ENCODE measurements around the gene BDP1.
A peak's percentile ranks its signal among the peaks of the same experiment; 100 is the strongest.

Gene BDP1

GRCh38 chr5:71456362-71456743, 902 bp downstream of the BDP1 start:
- TF ChIP-seq CTCF (IDR thresholded peaks at IDR 0.05; ENCODE audit: insufficient read depth, low read length, poor library complexity, severe bottlenecking) (no peak), EZH2phosphoT487 (conservative IDR thresholded peaks at IDR 0.05; ENCODE audit: low read length) (no peak)
- Histone ChIP-seq H3K36me3 (ENCODE audit: low read length) (peaks cover 11% of the 10 kb centered on the region), H3F3A (ENCODE audit: insufficient read depth) (peaks cover 10% of the 10 kb centered on the region; the same call in 1 of the 2 replicates), H3K27me3 (ENCODE audit: low read length) (no peaks in the 10 kb centered on the region), H3K9ac (ENCODE audit: low read length) (peak overlapping the region; percentile 79), H2AFZ (ENCODE audit: low read depth, low read length, severe bottlenecking) (no peak overlapping the region), H3K79me2 (ENCODE audit: insufficient read depth, low read length) (peaks cover 42% of the 10 kb centered on the region), H4K20me1 (ENCODE audit: low read depth, low read length) (peaks cover 9% of the 10 kb centered on the region), H3K4me3 (ENCODE audit: insufficient read depth, low read length, poor library complexity, severe bottlenecking) (peak overlapping the region; percentile 96), H3K9me2 (replicated peaks; ENCODE audit: insufficient read depth, low read length) (no peaks in the 10 kb centered on the region), H3K4me2 (ENCODE audit: low read depth, low read length, poor library complexity, severe bottlenecking) (peak overlapping the region; percentile 99), H3K27ac (ENCODE audit: low read depth, low read length) (0 out of 2 replicates have a peak overlapping the region, but pooled peaks have one; percentile 60), H3K9me3 (ENCODE audit: insufficient read depth, low read length) (no peaks in the 10 kb centered on the region)

- Histone ChIP-seq H3K79me2 (ENCODE audit: insufficient read depth, low read length) (peaks cover 42% of the 10 kb centered on the region), H3F3A (ENCODE audit: insufficient read depth) (peaks cover 10% of the 10 kb centered on the region; the same call in 1 of the 2 replicates), H2AFZ (ENCODE audit: low read depth, low read length, severe bottlenecking) (no peak overlapping the region), H4K20me1 (ENCODE audit: low read depth, low read length) (peaks cover 9% of the 10 kb centered on the region), H3K4me3 (ENCODE audit: insufficient read depth, low read length, poor library complexity, severe bottlenecking) (peak overlapping the region; percentile 96), H3K4me2 (ENCODE audit: low read depth, low read length, poor library complexity, severe bottlenecking) (peak overlapping the region; percentile 99), H3K36me3 (ENCODE audit: low read length) (peaks cover 16% of the 10 kb centered on the region), H3K27me3 (ENCODE audit: low read length) (no peaks in the 10 kb centered on the region), H3K9me2 (replicated peaks; ENCODE audit: insufficient read depth, low read length) (no peaks in the 10 kb centered on the region), H3K9me3 (ENCODE audit: insufficient read depth, low read length) (no peaks in the 10 kb centered on the region), H3K9ac (ENCODE audit: low read length) (peak overlapping the region; percentile 79), H3K27ac (ENCODE audit: low read depth, low read length) (no peak overlapping the region)
- TF ChIP-seq CTCF (IDR thresholded peaks at IDR 0.05; ENCODE audit: insufficient read depth, low read length, poor library complexity, severe bottlenecking) (no peak), EZH2phosphoT487 (conservative IDR thresholded peaks at IDR 0.05; ENCODE audit: low read length) (no peak)
Observed at GRCh38 chr5:71457106-71457505, 1.7 kb downstream of the BDP1 start.

- peaks cover 9% of the 10 kb centered on the region for H4K20me1 ChIP-seq (ENCODE audit: low read depth, low read length)
- TF ChIP-seq CTCF (IDR thresholded peaks at IDR 0.05; ENCODE audit: insufficient read depth, low read length, poor library complexity, severe bottlenecking) = no peak
- TF ChIP-seq EZH2phosphoT487 (conservative IDR thresholded peaks at IDR 0.05; ENCODE audit: low read length) = no peak
- H3K9ac ChIP-seq (ENCODE audit: low read length) = no peak overlapping the region
- no peaks in the 10 kb centered on the region for H3K9me3 ChIP-seq (ENCODE audit: insufficient read depth, low read length)
- H3K9me2 ChIP-seq (replicated peaks; ENCODE audit: insufficient read depth, low read length) = no peaks in the 10 kb centered on the region
- H2AFZ ChIP-seq (ENCODE audit: low read depth, low read length, severe bottlenecking) = no peak overlapping the region
- no peaks in the 10 kb centered on the region for H3K27me3 ChIP-seq (ENCODE audit: low read length)
- no peak overlapping the region for H3K4me3 ChIP-seq (ENCODE audit: insufficient read depth, low read length, poor library complexity, severe bottlenecking)
- peaks cover 10% of the 10 kb centered on the region; the same call in 1 of the 2 replicates for H3F3A ChIP-seq (ENCODE audit: insufficient read depth)
- no peak overlapping the region for H3K4me2 ChIP-seq (ENCODE audit: low read depth, low read length, poor library complexity, severe bottlenecking)
- peaks cover 22% of the 10 kb centered on the region for H3K36me3 ChIP-seq (ENCODE audit: low read length)
- no peak overlapping the region for H3K27ac ChIP-seq (ENCODE audit: low read depth, low read length)
- H3K79me2 ChIP-seq (ENCODE audit: insufficient read depth, low read length) = peaks cover 40% of the 10 kb centered on the region
Observed at GRCh38 chr5:71460693-71461092, 5.2 kb downstream of the BDP1 start.
